Lung microvascular endothelial cell (primary cell): ENCODE data around the gene GMNN. TPM values are rescaled to one million over a fixed set of nuclear protein-coding genes. Genes with fewer than 3 reads are reported as not detected.
"Not testable (repeated sequence)": the region's sequence is repeated elsewhere in the genome, so short reads cannot be mapped to it uniquely, and the experiment has no call there.

Source experiments
- DNase-seq, 2 donors: peaks; one replicate each; pipeline versions ENCODE4 v3.0.0 to v3.0.0-alpha.2; 2010; ENCODE audit warnings: low read depth in 2 of 2
- total RNA-seq: library from RNA; depleted of rRNA; stranded (reverse); fragments of >200 nt; gene quantifications from 2 replicates; pipeline ENCODE4 v1.2.1, GENCODE V29; 2014

Gene GMNN
- total RNA-seq, result 7.9 and 13.9 TPM in 2 replicates

DNA sequence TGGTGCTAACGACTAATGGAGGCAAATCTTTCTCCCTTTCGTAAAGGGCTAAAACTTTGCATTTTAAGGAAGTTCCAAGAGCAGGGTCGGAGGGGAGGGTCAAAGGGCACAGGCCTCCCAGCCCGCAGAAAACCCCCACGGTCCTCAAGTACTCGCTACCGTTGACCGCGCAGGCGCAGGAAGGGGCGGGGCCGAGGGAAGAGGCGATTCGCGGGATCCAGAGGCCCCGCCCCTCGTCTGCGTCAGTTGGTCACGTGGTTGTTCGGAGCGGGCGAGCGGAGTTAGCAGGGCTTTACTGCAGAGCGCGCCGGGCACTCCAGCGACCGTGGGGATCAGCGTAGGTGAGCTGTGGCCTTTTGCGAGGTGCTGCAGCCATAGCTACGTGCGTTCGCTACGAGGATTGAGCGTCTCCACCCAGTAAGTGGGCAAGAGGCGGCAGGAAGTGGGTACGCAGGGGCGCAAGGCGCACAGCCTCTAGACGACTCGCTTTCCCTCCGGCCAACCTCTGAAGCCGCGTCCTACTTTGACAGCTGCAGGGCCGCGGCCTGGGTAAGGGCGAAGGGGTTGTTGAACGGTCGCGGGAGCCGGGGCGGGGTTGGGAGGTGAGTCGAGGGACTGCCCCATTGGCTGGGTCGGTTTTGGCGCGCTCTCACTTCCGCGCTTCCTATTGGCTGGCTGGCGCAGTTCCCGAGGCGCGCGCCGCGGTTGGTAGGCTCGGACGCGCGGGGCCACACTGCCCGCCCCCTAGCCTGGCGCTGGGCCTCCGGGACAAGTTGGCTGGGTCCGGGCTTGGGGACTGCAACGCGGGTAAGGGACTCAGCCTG is at the start of gene GMNN:
TSS of gene GMNN (plus strand) at position 242 of the 824 bp plus-strand sequence. CDS start 2,310 bp downstream, outside the sequence.
- peak; percentile 94 to 95 for DNase-seq

DNA sequence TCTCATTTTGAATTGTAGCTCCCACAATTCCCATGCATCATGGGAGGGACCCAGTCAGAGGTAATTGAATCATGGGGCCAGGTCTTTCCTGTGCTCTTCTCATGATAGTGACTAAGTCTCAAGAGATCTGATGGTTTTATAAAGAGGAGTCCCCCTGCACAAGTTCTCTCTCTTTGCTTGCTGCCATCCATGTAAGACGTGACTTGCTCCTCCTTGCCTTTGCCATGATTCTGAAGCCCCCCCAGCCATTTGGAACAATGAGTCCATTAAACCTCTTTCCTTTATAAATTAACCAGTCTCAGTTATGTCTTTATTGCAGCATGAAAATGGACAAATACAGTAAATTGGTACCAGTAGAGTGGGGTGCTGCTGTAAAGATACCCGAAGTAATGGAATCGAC is 44.1 kb upstream of the GMNN start:
- not testable (repeated sequence) for DNase-seq

DNA sequence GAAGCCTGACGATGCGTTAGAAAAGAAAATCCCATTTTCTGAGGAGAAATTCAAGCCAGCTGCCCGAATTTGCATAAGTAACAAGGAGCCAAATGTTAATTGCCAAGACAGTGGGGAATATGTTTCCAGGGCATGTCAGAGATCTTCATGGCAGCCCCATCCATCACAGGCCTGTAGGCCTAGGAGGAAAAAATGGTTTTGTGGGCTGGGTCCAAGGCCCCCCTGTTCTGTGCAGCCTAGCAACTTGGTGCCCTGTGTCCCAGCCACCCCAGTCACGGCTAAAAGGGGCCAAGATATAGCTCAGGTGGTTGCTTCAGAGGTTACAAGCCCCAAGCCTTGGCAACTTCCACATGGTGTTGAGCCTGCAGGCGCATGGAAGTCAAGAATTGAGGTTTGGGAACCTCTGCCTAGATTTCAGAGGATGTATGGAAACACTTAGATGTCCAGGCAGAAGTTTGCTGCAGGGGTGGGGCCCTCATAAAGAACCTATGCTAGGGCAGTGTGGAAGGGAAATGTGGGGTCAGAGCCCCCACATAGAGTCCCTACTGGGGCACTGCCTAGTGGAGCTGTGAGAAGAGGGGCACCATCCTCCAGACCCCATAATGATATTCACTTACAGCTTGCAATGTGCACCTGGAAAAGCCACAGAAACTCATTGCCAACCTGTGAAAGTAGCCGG is 43.1 kb upstream of the GMNN start:
- DNase-seq, result not testable (repeated sequence)

DNA sequence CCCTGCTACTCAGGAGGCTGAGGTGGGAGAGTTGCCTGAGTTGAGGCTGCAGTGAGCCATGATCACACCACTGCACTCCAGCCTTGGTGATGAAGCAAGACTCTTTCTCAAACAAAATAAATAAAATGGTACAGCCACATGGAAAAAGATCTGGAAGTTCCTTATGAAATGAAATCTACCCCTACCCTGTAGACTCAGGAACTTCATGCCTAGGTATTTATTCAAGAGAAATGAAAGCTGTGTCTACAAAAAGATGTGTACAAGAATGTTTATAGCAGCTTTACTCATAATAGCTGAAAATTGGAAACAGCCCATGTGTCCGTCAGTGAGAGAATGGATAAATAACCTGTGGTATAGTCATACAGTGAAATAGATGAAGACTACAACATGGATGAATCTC is 40.6 kb upstream of the GMNN start:
- DNase-seq, result no peak

DNA sequence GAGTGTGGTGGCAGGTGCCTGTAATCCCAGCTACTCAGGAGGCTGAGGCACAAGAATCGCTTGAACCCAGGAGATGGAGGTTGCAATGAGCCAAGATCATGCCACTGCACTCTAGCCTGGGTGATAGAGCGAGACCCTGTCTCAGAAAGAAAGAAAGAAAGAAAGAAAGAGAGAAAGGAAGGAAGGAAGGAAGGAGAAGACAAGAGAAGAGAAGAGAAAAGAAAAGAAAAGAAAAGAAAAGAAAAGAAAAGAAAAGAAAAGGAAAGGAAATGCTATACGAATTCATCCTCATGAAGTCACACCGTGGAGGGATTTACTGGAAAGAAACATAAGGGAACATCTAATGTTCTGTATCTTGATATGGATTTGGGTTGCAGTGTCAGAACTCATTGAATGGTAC is 40.0 kb upstream of the GMNN start:
- not testable (repeated sequence) for DNase-seq

DNA sequence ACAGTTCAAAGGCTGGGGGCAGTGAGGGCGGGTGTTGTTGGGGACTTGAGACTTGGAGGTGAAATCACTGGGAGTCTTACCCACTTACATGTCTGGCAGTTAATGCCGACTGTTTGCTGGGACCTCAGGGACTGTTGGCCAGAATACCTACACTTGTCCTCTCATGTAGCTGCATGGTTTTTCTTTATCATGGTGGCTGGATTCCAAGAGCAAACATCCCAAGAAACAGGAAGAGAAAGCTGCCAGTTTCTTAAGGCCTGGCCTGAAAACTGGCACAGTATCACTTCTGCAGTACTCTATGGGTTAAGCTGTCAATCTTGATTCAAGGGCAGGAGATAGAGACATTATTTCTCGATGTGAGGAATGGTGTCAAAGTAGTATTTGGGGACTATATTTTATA is 36.0 kb upstream of the GMNN start:
- DNase-seq, result no peak

DNA sequence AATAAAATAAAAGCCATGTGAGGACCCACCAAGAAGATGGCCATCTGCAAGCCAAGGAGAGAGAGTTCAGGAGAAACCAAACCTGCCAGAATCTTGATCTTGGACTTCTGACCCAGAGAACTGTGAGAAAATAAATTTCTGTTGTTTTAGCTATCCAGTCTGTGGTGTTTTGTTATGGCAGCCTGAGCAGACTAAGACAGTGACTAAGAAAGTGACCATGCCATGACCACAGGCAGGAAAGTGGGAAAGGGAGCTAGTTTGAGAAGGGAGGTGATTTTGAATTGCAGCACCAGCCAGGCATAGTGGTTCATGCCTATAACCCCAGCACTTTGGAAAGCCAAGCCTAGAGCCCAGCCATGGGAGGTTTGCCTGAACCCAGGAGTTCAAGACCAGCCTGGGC is 33.9 kb upstream of the GMNN start:
- peak in 1 of 2 donors; percentile 2 for DNase-seq

DNA sequence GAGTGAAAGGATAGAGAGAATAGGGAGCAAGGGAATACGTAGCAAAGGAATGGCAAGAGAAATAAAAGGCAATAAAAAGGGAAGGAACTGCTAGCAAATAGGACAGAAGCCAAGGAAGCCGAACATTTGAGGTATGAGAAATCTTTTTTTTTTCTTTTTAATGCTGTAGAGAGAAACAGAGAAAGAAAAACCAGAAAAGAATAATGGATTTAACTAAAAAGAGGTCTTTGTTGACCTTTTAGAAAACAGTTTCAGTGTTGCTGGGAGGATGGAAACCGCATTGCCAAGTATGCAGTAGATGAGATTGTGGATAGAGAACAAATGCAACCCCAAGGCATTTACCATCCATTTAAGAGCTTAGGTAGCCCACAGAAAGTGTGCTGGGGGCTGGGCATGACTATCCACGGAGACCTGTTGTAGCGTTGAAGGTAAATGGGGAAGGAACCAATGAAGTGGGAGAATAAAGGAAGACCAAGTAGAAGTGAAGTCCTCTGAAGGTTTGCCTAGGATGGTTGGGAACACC is 32.5 kb upstream of the GMNN start:
- no peak for DNase-seq

DNA sequence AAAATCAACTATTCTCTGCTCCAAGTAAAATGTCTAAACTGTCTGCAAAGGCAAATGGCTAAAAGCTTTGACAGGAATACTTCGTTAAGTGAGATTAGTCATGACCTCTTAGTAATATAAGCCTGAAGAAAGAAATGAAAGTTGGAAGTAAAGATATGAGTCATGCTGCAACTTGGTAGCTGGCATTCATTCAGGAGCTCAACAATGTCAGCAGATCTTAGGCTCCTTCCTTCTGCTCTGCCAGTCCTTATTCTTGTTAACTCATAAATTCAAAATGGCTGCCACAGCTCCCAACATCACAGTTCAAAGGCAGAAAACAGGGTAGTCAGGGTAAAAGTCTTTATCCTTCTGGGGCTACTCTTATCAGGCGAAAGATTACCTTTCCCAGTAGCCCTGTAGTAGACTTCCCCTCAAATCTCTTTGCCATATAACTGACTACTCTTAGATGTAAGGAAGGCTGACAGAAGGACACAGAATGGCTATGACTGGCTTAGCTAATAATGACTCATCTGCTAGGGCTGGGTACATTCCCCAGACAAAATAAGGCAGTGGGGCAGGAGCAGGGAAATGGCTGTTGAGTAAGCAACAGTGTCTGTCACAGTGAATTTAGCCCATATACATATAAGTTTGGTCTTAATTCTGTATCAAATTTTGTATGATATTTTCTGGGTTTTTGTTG is 31.3 kb upstream of the GMNN start:
- DNase-seq, result peak; percentile 9 to 95

DNA sequence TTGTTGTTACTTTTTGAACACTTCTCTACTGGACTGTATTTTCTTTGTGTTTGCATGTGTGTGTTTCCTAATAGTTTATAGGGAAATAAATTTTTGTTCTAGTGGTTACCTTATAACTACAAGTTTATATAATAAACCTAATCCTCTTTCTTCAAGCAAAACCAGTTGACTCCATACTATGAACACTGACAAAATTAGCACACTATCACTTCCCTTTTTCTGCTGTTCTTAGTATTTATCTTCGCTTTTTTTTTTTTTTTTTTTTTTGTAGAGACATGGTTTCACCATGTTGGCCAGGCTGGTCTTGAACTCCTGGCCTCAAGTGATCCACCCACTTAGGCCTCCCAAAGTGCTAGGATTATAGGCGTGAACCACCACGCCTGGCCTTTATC is 30.8 kb upstream of the GMNN start:
- DNase-seq, result no peak

DNA sequence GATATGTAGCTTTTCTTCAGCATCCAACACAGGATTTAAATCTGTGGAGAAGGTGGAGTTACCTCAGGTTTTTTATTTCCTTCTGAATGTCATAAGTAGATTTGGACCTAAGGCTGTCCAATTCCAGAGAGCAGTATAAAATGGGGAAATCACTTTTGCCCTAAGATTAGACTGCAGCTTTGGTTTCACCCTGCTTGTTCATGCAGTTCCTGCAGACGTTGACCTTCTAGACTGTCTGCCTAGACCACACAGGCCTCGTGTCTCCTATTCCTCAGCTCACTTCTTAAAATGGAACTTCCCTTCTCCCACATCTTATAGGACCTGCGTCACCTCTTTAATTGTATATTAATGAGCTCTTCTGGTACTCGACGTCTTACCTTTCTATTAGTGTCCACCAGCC is 29.8 kb upstream of the GMNN start:
- no peak for DNase-seq

DNA sequence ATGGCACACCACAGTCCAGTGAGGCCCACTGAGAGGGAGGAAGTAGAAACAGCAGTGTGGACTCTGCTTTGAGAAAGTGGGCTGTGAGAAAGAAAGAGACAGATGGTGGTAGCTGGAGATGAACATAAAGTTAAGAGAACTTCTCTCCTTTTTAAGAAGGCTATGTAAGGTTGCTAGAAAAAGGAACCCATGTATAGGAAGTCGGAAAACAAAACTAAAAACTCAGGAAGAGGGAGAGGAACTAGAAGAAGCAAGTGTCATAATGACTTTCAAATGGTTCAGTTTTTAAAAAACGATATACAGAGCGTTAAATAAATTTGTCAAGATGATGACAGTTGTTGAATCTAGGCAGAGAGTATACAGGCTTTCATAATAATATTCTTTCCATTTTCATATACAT is 25.4 kb upstream of the GMNN start:
- no peak for DNase-seq

DNA sequence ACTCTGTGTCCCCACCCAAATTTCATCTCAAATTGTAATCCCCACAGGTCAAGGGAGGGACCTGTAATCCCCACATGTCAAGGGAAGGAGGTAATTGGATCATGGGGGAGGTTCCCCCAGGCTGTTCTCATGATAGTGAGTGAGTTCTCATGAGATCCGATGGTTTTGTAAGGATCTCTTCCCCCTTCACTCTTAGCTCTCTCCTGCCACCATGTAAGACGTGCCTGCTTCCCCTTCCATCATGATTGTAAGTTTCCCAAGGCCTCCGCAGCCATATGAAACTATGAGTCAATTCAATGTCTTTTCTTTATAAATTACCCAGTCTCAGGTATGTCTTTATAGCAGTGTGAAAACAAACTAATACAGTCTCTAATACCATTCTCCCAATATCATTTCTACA is 23.9 kb upstream of the GMNN start:
- not testable (repeated sequence) for DNase-seq

DNA sequence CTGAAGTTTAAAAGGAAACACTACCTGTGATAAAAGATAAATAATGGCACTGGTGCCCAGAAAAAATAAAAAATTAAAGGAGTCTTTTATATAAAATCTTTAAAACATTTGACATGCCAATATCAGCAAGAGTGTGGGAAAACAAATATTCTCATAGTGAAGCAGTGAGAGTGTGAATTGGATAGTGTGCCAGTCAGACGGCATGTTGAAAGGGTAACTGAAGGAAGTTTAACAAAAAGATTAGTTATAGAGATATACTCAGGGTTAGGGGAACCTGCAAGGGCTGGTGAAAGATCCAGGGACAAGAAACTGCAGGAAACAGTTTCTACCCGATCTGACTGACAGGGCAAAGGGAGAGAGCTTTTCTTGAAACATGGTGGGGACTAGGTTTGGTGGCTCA is 22.2 kb upstream of the GMNN start:
- DNase-seq, result no peak

DNA sequence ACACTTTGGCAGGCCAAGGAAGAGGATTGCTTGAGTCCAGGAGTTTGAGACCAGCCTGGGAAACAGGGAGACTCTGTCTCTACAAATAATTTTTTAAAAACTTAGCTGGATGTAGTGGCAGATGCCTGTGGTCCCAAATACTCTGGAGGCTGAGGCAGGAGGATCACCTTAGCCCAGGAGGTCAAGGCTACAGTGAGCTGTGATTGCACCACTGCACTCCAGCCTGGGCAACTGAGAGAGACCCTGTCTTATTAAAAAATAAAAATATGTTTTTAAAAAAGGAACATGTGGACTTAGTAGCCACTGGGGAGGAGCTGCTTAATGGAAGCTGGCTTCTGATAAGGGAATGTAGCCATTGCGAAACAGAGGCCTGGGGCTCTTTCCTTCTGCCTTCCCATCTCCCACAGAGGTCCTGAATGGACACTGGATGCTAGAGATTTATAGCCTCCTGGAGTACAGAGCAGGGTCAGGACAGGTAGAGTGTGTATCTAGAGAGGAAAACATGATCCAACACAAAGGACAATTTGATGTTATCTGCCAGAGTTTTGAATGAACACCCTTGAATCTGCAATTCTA is 21.7 kb upstream of the GMNN start:
- DNase-seq, result no peak

DNA sequence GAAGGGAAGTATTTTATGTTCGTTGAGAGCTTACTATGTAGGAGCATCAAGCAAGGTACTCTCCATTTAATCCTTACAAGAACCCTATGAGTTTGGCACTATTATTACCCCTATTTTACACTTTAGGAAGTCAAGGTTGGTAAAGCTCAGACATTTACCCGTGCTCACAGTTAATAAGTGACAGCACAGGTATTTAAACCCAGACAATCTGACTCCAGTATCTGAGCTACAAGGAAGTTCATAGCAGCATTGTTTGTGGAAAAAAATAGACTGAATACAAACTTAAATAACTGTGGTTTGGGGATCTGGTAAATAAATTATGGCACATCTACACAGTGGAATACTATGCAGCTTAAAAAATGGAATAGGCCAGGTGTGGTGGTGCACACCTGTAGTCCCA is 21.2 kb upstream of the GMNN start:
- DNase-seq, result no peak

DNA sequence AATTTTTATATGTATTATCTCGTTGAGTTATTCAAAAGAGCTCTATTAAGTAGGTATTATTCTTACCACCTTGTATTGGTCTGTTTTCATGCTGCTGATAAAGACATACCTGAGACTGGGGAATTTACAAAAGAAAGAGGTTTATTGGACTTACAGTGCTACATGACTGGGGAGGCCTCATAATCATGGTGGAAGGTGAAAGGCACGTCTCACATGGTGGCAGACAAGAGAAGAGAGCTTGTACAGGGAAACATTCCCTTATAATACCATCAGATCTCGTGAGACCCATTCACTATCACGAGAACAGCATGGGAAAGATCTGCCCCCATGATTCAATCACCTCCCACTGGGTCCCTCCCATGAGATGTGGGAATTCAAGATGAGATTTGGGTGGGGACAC is 20.4 kb upstream of the GMNN start:
- not testable (repeated sequence) for DNase-seq

DNA sequence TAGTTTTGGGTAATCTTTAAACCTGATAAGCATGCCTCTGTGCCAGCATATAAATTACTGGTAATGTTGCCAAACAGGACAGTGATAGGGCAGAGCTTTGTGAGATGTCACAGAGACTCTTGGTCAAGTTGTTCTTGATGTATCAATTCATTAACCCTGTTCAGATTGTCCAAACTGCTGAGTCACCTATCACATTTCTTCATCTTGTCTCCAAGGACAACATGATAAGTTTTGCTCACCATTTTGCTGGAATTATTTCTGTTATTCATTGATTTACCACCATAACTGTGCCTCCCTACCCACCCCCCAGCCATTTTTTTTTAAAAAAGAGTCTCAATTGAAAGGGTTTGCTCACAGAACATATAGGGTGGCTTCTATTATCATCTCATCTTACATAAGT is 19.5 kb upstream of the GMNN start:
- DNase-seq, result no peak

DNA sequence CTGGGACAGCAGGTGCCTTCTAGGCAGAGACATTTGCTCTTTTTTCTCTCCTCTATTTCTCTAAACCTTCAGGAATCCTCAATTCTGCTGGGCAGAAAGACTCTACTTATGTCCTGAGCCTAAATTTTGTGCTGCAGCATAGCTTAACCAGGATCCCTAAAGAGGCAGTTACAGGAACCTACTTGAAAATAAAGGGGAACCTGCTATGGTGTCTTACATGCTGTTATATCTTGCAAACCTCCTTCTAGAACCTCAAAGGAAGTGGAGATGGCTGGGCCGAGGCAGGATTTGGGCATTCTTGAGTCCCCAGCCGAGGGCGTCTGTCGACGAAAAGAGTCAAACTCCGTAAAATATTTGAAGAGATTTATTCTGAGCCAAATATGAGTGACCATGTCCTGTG is 17.1 kb upstream of the GMNN start:
- DNase-seq, result no peak

DNA sequence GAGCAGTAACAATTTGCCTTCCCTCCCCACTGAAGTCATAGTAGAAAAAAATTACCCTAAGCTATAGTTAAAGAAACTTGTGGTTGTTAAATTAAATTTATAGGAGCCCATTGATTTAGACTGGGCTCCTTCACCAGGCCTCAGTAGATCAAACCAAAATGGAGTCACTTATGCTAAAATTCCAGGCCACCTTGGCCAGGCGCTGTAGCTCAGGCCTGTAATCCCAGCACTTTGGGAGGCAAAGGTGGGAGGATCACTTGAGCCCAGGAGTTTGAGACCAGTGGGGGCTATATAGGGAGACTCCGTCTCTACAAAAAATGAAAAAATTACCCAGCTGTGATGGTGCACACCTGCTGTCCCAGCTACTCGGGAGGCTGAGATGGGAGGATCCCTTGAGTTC is 15.0 kb upstream of the GMNN start:
- DNase-seq, result no peak

DNA sequence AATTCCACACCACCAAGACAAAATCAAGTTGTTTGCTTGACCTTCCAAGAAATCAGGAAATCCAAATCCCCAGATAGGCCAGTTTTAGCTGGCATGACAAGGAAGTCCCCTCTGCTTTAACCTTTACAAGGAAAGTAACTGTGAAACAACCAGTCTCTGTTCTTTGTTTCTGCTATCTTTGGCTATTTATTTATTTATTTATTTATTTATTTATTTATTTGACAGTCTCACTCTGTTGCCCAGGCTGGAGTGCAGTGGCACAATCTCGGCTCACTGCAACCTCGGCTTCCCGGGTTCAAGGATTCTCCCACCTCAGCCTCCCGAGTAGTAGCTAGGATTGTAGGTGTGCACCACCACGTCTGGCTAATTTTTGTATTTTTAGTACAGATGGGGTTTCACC is 14.5 kb upstream of the GMNN start:
- DNase-seq, result no peak
